GM19395 (cell line): ENCODE data around the gene LY6G6F.

Source experiments
- ATAC-seq: cut with Tn5 transposase; IDR thresholded peaks from one replicate; pipeline ENCODE4 v1.9.1; 2021; ENCODE audit warnings: mild to moderate bottlenecking, moderate library complexity; ENCODE audit not compliant: unreplicated experiment

The LY6G6F gene, protein sequence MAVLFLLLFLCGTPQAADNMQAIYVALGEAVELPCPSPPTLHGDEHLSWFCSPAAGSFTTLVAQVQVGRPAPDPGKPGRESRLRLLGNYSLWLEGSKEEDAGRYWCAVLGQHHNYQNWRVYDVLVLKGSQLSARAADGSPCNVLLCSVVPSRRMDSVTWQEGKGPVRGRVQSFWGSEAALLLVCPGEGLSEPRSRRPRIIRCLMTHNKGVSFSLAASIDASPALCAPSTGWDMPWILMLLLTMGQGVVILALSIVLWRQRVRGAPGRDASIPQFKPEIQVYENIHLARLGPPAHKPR

DNA sequence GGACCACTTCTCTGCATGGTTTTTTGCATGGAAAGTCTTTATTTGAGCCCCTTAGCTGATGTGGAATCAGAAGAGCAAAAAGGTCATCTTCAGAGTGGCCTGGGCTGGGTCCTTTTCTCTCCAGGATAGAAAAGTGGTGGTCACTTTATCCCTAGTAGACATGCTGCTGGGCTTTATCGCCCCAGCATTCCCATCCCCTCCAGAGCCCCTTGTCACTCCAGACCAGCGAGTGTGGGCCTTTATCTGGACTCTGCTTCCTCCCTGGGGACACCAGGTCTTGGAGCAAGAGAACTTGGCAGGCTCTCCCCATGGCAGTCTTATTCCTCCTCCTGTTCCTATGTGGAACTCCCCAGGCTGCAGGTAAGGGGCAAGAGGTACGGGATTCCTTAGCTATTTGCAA lies at the start of gene LY6G6F:
Gene LY6G6F (plus strand): TSS at position 268 of the 400 bp plus-strand sequence. CDS start 41 bp downstream, at position 309.
- ATAC-seq: no peak

DNA sequence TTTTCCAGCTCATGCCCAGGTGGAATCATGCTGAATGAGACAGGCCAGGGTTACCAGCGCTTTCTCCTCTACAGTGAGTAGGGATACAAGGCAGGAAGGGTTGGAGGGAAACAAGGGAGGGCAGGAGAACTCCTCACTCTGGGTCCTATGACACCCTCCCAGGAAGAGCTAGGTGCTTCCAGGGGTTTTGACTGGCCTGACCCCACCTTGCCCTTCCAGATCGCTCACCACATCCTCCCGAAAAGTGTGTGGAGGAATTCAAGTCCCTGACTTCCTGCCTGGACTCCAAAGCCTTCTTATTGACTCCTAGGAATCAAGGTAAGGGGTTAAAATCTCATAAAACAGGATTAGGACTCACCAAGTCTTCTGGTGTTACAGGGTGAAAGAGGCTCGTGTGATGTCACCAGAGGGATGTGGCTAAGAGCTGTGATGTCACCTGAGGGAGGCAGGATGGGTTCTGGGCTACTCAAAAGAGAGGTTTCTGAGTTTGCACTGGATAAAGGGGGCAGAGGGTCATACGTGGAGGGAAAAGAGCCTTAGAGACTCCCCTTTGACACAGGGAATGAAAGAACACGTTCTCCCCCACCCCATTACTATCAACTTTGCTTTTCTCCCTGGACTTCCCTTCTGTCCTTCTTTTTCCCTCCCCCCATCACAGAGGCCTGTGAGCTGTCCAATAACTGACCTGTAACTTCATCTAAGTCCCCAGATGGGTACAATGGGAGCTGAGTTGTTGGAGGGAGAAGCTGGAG lies 49.1 kb upstream of the LY6G6F start:
- no peak for ATAC-seq

DNA sequence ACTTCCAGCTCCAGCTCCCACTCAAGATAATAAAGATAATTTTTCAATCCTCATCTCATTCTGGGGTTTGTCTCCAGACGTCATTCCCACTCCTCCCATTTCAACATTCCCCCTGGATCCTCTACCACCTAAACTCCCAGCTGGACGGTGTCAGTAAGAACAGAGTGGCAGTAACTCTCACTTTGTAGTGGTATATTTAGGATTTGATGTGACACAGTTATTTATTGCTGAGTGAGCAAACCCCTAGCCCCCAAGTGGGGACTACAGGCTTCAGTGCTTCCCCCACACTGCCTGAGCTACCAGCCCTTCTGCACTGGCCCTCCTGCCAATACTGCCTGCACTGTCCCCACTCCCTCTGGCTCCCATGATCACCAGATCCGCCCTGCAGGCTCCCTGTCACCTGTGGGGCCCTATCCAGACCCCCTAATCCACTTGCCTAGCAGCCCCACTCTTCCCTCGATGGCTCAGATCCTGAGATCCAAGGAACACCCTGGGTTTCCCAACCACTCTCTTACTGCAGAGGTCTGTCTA lies 48.4 kb upstream of the LY6G6F start:
- no peak for ATAC-seq

DNA sequence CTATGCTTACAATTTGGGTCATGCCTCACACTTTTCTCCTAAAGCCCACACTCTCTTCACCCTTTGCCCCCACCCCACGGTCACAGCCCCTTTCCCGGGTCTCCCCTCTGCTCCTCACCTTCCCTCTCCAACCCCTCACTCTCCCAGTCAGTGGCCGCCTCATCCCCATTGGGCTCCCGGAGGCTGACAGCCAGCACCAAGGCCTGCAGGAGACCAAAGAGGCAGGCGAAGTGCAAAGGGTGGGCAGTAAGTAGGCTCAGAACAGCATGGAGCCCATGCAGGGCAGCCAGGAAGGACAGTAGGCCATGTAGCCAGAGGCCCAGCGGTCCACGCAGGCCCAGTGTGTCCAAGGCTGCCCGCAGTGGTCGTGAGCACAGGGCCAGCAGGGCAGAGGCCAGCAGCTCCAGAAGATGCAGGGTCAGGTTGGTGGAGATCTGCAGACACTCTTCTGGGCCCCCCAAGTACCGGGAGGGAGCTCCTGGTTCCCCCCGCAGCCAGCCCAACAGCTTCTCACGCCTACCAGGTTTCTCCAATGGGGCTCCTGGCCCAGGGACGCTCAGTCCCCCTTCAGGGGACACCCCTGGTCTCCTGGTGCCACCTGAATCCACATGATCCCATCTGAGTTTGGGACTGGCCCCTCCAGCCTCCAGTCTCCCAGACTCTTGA lies 47.5 kb upstream of the LY6G6F start:
- ATAC-seq: no peak

DNA sequence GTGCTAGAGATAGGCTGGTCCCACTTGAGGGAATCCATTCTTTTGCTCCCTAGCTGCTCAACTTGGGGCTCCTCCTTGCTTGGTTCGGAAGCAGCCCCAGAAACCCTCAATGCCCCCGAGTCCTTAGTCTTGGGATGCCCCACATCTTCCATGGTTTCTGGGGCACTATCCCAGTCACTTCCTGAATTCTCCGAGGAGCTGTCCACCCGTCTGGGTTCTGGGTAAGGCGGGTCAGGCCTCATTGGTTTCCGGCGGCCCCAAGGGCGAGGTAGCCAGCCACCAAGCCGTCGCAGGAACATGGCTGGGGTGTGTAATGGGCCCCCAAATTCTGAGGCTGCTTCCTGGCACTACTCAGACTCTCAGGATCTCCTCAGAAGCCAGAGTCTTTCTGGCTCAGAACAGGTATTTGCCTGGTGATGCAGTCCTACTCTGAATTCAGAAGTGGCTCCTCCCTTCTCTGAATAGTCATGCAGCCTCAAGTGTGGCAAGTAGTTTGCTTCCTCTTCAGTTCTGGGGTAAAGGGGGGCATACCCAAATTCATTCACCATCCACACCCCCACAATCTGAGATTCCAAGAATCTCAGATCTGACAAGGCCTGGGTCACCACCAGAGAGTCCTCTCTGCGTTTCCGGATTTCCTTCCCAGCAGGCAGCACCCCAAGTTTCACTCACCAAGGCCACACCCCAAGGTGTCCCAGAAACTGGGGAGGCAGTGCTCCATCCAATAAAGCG lies 46.9 kb upstream of the LY6G6F start:
- ATAC-seq: no peak

DNA sequence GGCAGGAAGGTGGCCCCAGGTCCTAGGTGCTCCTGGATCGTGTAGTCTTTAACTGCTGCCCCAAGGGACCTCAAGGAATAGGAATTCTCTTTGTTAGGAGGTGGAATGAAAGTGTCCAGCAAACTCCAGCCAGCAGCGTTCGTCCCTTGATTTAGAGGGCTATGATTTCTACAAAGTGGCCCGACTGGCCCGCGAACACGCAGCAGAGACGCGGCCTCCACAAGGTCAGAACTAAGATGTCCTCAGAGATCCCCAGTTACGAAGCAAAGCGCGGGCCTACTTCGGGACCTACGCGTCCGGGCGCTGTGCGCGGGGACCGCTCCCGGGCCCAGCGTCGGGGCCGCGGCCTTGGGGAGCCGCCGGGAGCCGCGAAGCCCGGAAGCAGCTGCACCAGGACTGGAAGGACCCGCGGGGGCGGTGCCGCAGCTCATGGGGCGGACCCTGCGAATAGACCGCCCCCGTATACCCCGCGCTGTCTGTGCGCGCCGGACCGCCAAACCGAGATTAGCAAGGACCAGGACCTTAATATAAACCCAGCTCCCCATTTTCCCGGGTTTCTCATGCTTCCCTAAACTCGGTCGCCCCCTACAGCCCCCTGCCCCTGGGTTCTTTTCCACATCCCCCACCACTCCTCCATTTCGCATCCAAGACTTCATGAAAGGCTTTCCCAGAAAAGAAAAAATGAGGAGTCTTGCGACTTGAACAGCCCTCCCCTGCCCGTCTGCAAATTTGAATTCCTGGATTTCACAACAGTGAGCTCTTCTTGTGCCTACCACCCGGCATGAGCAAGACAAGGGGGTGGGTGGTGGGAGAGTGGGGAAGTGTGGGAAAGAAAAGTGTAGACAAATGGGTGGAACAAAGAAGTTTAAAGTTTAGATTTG lies 46.0 kb upstream of the LY6G6F start, which contains the start of gene C6orf47:
Gene C6orf47 (minus strand): TSS at position 398 of the 881 bp plus-strand sequence. CDS start 831 bp downstream, outside the sequence.
- ATAC-seq: peak; percentile 42

DNA sequence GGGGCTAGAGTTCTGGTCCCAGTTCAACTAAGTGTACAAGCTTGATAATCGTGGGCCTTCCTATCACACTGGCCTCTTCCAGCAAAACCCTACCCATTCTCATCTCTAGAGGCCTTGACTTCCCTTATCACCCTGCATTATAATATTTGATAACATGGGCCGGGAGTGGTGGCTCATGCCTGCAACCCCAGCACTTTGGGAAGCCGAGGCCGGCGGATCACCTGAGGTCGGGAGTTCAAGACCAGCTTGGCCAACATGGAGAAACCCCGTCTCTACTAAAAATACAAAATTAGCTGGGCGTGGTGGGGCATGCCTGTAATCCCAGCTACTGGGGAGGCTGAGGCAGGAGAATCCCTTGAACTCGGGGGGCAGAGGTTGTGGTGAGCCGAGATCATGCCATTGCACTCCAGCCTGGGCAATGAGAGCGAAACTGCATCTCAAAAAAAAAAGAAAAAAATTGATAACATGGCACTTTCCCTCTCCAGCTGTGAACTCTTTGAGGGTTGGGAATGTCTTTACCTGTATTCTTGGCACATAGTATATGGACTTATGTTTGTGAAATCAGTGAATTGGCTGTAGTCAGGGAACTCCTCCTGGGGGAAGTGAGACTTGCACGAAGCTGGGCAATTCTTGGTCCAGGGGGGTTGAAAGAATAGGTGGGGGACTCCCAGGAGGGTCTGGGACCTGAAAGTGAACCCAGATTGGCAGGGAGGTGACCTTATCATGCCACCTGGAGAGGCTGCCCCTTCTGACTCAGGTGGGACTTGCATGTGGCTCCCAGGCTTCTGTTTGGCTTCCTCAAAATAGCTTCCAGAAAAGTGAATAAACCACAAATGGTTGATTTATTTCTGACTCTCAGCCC lies 45.2 kb upstream of the LY6G6F start:
- ATAC-seq: no peak

DNA sequence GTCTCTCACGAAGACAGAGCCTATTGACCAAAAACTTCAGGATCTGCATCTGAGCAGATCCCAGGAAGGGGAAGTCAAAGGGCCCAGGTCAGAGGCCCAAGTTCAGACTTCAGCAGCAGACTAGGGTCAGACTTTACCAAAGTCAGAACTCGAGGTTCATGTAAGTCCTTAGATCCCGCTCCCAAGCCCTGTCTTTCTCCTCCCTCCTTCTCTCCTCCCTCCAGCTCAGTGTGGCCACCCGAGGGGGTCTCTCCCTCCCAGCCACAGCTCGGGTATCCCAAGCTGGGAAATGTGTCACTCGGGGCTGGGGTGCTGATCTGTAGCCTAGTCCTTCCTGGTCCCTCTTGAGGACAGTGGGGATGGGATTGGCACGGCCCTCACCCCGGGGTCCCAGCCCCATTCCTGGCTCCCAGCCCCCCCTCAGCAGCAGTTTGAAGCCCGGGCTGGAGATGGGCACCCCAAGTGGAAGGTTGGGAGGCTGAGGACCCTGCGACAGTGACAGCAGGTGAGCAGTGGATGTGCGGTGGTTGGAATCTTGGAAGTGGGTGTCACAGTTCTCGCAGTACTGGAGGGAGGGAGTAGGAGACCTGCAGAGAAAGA lies 44.4 kb upstream of the LY6G6F start:
- no peak for ATAC-seq

DNA sequence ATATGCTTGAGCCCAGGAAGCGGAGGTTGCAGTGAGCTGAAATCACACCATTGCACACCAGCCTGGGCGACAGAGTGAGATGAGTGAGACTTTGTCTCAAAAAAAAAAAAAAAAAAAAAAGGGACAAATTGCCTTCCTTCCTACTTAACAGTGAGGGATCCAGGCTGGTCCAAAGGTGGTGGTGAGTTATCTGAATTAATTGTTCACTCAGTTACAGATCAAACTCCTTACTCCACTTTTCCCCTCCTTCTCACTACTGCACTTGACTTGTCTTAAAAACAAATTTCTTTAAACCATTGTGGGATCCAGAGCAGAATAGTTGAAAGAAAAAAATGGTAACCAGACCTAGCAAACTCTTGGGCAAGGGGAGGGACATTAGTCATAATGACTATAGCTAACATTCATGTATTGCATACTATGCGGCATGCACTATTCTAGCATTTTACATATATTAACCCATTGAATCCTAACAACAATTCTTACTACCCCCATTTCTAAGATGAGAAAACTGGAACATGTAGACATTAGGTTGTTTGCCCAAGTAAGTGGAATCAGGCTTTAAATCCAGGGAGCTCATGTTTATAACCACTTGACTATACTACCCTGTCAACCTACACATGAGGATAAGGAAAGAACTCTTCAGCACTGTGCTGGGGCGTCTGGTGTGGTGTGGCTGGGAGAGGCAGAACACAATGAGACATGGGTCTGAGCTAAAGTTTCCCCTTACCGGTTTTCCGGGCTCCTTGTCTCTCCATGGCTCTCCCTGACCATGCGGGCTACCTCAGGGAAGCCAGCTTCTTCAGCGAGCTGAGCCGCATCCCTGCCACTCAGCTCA lies 43.3 kb upstream of the LY6G6F start:
- no peak for ATAC-seq

DNA sequence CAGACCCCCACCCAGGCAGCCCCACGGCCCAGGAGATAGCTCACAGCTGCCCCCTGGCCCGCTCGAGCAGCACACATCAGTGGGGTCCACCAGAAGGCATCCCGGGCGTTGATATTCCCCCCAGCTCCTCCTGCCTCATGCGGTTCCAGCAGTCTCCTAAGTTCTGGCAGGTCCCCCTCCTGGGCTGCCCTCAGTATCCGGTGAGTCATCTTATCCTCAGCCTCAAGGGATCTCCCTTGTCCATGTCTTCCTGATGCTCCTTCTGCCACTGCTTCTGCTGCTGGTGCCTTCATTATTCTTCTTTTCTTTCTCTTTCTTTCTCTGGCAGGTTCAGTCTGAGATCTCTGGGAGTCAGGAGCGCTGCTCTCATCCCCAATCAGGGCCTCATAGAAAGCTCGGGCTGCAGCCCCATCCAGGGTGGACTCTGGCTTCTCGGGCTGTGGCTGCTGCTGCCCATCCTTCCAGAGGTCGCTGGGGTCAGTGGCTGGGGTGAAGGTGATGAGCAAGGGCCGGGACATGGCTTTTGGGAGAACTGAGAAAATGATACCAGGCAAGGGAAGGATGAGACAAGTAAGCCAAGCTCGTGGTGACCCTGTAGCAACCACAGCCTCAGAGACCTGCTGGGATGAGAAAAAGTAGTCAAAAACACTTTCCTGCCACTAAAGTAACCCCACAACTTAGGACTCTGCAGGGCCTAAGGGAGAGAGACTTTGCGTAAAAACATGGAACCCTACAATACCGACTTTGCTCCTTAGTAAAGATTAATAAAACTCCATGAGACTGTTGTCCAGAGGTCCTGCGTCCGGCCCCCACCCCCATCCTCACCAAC lies 42.5 kb upstream of the LY6G6F start:
- ATAC-seq: no peak

DNA sequence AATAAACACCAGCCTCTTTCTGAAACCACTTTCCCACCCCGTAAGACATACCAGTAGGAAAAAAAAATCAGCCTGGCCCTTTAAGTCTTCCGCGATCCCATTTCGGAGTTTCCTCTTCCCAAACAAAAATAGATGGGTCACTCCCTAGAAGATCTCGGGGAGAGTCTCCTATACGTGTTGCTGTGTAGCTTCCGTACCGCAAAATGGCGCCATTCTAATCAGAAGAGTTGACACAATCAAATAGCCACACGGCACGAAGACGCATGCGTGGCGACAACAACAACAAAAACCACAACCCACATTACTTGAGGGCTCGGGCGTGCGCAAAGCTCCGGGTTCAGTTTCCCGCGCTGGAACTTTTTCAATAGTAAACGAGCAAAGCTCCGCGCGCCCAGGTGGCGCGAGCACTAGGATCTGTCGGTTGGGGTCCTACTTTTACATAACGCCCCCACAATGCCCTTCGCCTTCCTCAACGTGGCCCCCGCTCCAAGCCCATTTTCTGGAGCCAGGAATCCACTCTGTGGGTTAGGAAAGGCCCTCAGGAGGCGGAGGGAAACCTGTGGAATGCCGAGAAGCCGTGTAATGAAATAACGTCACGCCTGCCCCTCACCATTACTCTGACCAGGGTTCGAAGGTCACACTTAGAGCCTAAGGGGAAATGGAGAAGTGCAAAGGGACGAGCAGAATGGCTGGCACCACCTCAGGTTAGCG lies 41.7 kb upstream of the LY6G6F start, which contains the start of gene GPANK1:
Gene GPANK1 (minus strand): TSS at position 208 of the 711 bp plus-strand sequence. CDS start 519 bp downstream, outside the sequence.
- peak; percentile 37 for ATAC-seq

DNA sequence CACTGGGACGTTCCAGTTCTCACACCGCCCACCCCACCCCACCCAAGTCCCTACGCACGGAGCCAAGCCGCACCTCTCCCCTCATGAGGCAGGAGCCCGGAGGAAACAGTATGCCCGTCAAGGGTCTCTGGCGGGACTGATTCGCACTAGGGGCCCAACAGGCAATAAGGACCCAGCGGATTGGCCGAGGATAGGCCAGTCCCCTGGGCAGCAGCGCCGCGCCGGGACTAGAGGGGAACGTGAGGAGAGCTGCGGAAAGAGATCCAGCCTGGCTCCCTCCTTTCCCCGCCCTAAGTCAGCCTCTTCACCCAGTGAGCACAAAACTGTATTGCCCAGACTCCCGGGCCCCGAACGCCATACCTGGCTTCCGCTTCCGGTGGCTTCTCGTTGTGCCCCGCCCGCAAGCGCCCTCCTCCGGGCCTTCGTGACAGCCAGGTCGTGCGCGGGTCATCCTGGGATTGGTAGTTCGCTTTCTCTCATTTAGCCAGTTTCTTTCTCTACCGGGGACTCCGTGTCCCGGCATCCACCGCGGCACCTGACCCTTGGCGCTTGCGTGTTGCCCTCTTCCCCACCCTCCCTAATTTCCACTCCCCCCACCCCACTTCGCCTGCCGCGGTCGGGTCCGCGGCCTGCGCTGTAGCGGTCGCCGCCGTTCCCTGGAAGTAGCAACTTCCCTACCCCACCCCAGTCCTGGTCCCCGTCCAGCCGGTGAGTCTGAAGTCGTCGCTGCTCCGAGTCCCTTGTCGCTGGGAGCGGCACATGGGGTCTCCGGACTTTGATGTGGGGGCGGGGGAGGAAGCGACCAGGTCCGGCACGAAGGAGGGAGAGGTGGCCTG lies 40.9 kb upstream of the LY6G6F start, which contains the start of gene CSNK2B:
Gene CSNK2B (plus strand): TSS at position 580 of the 836 bp plus-strand sequence. CDS start 752 bp downstream, outside the sequence.
- ATAC-seq: peak; percentile 70

DNA sequence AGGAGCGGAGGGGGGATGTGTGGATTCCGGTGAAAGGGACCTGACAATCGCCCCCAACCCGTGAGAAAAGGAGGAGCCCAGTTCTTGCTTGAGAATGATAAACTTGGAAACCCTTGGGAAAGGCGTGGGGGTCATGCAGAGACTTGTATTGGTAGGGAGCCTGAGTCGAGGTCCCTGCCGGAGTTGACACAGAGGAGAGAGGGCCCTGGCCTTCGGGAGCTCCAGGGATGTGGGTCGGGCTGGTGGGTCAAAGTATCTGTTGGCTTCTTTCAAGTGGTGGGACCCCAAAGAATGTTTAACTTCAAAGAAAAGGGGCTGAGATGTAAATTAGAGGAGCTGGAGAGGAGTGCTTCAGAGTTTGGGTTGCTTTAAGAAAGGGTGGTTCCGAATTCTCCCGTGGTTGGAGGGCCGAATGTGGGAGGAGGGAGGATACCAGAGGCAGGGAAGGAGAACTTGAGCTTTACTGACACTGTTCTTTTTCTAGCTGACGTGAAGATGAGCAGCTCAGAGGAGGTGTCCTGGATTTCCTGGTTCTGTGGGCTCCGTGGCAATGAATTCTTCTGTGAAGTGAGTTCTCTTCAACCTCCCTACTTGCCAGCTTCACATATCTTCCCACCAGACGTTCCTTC lies 40.2 kb upstream of the LY6G6F start:
- no peak for ATAC-seq

DNA sequence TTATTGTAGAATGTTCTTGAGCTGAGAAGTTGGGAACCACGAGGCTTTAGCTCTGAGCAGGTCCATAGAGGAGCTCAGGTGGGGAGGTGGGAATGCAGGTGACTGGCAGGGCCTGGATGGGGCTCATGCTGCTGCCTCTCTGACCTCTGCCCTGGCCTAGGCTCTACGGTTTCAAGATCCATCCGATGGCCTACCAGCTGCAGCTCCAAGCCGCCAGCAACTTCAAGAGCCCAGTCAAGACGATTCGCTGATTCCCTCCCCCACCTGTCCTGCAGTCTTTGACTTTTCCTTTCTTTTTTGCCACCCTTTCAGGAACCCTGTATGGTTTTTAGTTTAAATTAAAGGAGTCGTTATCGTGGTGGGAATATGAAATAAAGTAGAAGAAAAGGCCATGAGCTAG lies 37.0 kb upstream of the LY6G6F start, which contains the start of gene LY6G5B:
Gene LY6G5B (plus strand): TSS at position 301 of the 400 bp plus-strand sequence. CDS start 975 bp downstream, outside the sequence.
- ATAC-seq: no peak
